Measurements from ENCODE around the gene SULT1C3. TPM values are rescaled to one million over a fixed set of nuclear protein-coding genes. Genes with fewer than 3 reads are reported as not detected.

Gene SULT1C3
- total RNA-seq: not detected

- H3K9me3 ChIP-seq (ENCODE audit: low read depth, low read length): peaks cover 7% of the 10 kb centered on the region
- no peaks in the 10 kb centered on the region for H3K4me1 ChIP-seq (ENCODE audit: insufficient read depth, low read length)
- H3K27me3 ChIP-seq (ENCODE audit: insufficient read depth, low read length): no peaks in the 10 kb centered on the region
- no peak within 1 kb of the TSS for H3K4me3 ChIP-seq (ENCODE audit: low read length)
Observed at GRCh38 chr2:108239786-108240185, at the start of gene SULT1C3. TSS of gene SULT1C3 (plus strand) at chr2:108239968. CDS start at chr2:108247195, 7,227 bp downstream.

- Histone ChIP-seq H3K27me3 (ENCODE audit: insufficient read depth, low read length) (no peaks in the 10 kb centered on the region), H3K4me1 (ENCODE audit: insufficient read depth, low read length) (no peaks in the 10 kb centered on the region), H3K4me3 (ENCODE audit: low read length) (no peak overlapping the region)
Observed at GRCh38 chr2:108193251-108193650, 46.5 kb upstream of the SULT1C3 start.

GRCh38 chr2:108194409-108195132, 45.2 kb upstream of the SULT1C3 start:
- H3K4me3 ChIP-seq (ENCODE audit: low read length): no peak overlapping the region
- no peaks in the 10 kb centered on the region for H3K9me3 ChIP-seq (ENCODE audit: low read depth, low read length)
- H3K4me1 ChIP-seq (ENCODE audit: insufficient read depth, low read length): no peaks in the 10 kb centered on the region
- H3K27me3 ChIP-seq (ENCODE audit: insufficient read depth, low read length): no peaks in the 10 kb centered on the region

More at GRCh38 chr2:108193251-108193650, 46.5 kb upstream of the SULT1C3 start:
- H3K9me3 ChIP-seq (ENCODE audit: low read depth, low read length): no peaks in the 10 kb centered on the region

GRCh38 chr2:108195133-108195439, 44.7 kb upstream of the SULT1C3 start:
- H3K4me1 ChIP-seq (ENCODE audit: insufficient read depth, low read length): no peaks in the 10 kb centered on the region
- no peak overlapping the region for H3K4me3 ChIP-seq (ENCODE audit: low read length)
- no peaks in the 10 kb centered on the region for H3K9me3 ChIP-seq (ENCODE audit: low read depth, low read length)
- no peaks in the 10 kb centered on the region for H3K27me3 ChIP-seq (ENCODE audit: insufficient read depth, low read length)

GRCh38 chr2:108199726-108200125, 40.0 kb upstream of the SULT1C3 start:
- no peaks in the 10 kb centered on the region for H3K4me1 ChIP-seq (ENCODE audit: insufficient read depth, low read length)
- H3K4me3 ChIP-seq (ENCODE audit: low read length): no peak overlapping the region
- no peaks in the 10 kb centered on the region for H3K9me3 ChIP-seq (ENCODE audit: low read depth, low read length)
- H3K27me3 ChIP-seq (ENCODE audit: insufficient read depth, low read length): no peaks in the 10 kb centered on the region

- H3K4me3 ChIP-seq (ENCODE audit: low read length): no peak overlapping the region
- H3K9me3 ChIP-seq (ENCODE audit: low read depth, low read length): no peaks in the 10 kb centered on the region
- no peaks in the 10 kb centered on the region for H3K4me1 ChIP-seq (ENCODE audit: insufficient read depth, low read length)
- no peaks in the 10 kb centered on the region for H3K27me3 ChIP-seq (ENCODE audit: insufficient read depth, low read length)
Observed at GRCh38 chr2:108200569-108200968, 39.2 kb upstream of the SULT1C3 start.

GRCh38 chr2:108212671-108213070, 27.1 kb upstream of the SULT1C3 start:
- H3K4me1 ChIP-seq (ENCODE audit: insufficient read depth, low read length): no peaks in the 10 kb centered on the region
- no peaks in the 10 kb centered on the region for H3K27me3 ChIP-seq (ENCODE audit: insufficient read depth, low read length)
- H3K4me3 ChIP-seq (ENCODE audit: low read length): no peak overlapping the region
- H3K9me3 ChIP-seq (ENCODE audit: low read depth, low read length): no peaks in the 10 kb centered on the region

GRCh38 chr2:108215794-108216211, 24.0 kb upstream of the SULT1C3 start:
- Histone ChIP-seq H3K27me3 (ENCODE audit: insufficient read depth, low read length) (no peaks in the 10 kb centered on the region), H3K9me3 (ENCODE audit: low read depth, low read length) (no peaks in the 10 kb centered on the region), H3K4me1 (ENCODE audit: insufficient read depth, low read length) (no peaks in the 10 kb centered on the region), H3K4me3 (ENCODE audit: low read length) (no peak overlapping the region)

GRCh38 chr2:108217211-108217610, 22.6 kb upstream of the SULT1C3 start:
- Histone ChIP-seq H3K4me3 (ENCODE audit: low read length) (no peak overlapping the region), H3K4me1 (ENCODE audit: insufficient read depth, low read length) (no peaks in the 10 kb centered on the region), H3K27me3 (ENCODE audit: insufficient read depth, low read length) (no peaks in the 10 kb centered on the region), H3K9me3 (ENCODE audit: low read depth, low read length) (no peaks in the 10 kb centered on the region)

GRCh38 chr2:108219688-108220087, 20.1 kb upstream of the SULT1C3 start:
- Histone ChIP-seq H3K4me3 (ENCODE audit: low read length) (no peak overlapping the region), H3K4me1 (ENCODE audit: insufficient read depth, low read length) (no peaks in the 10 kb centered on the region), H3K9me3 (ENCODE audit: low read depth, low read length) (no peaks in the 10 kb centered on the region), H3K27me3 (ENCODE audit: insufficient read depth, low read length) (no peaks in the 10 kb centered on the region)

- no peaks in the 10 kb centered on the region for H3K9me3 ChIP-seq (ENCODE audit: low read depth, low read length)
- H3K4me1 ChIP-seq (ENCODE audit: insufficient read depth, low read length): no peaks in the 10 kb centered on the region
- no peaks in the 10 kb centered on the region for H3K27me3 ChIP-seq (ENCODE audit: insufficient read depth, low read length)
- H3K4me3 ChIP-seq (ENCODE audit: low read length): no peak overlapping the region
Observed at GRCh38 chr2:108220191-108220590, 19.6 kb upstream of the SULT1C3 start.

- H3K9me3 ChIP-seq (ENCODE audit: low read depth, low read length): no peaks in the 10 kb centered on the region
- H3K27me3 ChIP-seq (ENCODE audit: insufficient read depth, low read length): no peaks in the 10 kb centered on the region
- no peak overlapping the region for H3K4me3 ChIP-seq (ENCODE audit: low read length)
- H3K4me1 ChIP-seq (ENCODE audit: insufficient read depth, low read length): no peaks in the 10 kb centered on the region
Observed at GRCh38 chr2:108220942-108221541, 18.7 kb upstream of the SULT1C3 start.

GRCh38 chr2:108222261-108222660, 17.5 kb upstream of the SULT1C3 start:
- H3K27me3 ChIP-seq (ENCODE audit: insufficient read depth, low read length): no peaks in the 10 kb centered on the region
- no peak overlapping the region for H3K4me3 ChIP-seq (ENCODE audit: low read length)
- no peaks in the 10 kb centered on the region for H3K4me1 ChIP-seq (ENCODE audit: insufficient read depth, low read length)
- H3K9me3 ChIP-seq (ENCODE audit: low read depth, low read length): no peaks in the 10 kb centered on the region

GRCh38 chr2:108223573-108223972, 16.2 kb upstream of the SULT1C3 start:
- no peaks in the 10 kb centered on the region for H3K4me1 ChIP-seq (ENCODE audit: insufficient read depth, low read length)
- no peaks in the 10 kb centered on the region for H3K27me3 ChIP-seq (ENCODE audit: insufficient read depth, low read length)
- no peaks in the 10 kb centered on the region for H3K9me3 ChIP-seq (ENCODE audit: low read depth, low read length)
- H3K4me3 ChIP-seq (ENCODE audit: low read length): no peak overlapping the region

- no peaks in the 10 kb centered on the region for H3K4me1 ChIP-seq (ENCODE audit: insufficient read depth, low read length)
- no peak overlapping the region for H3K4me3 ChIP-seq (ENCODE audit: low read length)
- no peaks in the 10 kb centered on the region for H3K9me3 ChIP-seq (ENCODE audit: low read depth, low read length)
- no peaks in the 10 kb centered on the region for H3K27me3 ChIP-seq (ENCODE audit: insufficient read depth, low read length)
Observed at GRCh38 chr2:108224022-108224421, 15.7 kb upstream of the SULT1C3 start.

GRCh38 chr2:108226564-108226963, 13.2 kb upstream of the SULT1C3 start:
- Histone ChIP-seq H3K4me1 (ENCODE audit: insufficient read depth, low read length) (no peaks in the 10 kb centered on the region), H3K27me3 (ENCODE audit: insufficient read depth, low read length) (no peaks in the 10 kb centered on the region), H3K4me3 (ENCODE audit: low read length) (no peak overlapping the region), H3K9me3 (ENCODE audit: low read depth, low read length) (no peaks in the 10 kb centered on the region)
